Left ventricle myocardium inferior (tissue), 1 donor: ENCODE results near the gene ASL. TPM values are rescaled to one million over a fixed set of nuclear protein-coding genes. Genes with fewer than 3 reads are reported as not detected.
"Not testable (repeated sequence)": the region's sequence is repeated elsewhere in the genome, so short reads cannot be mapped to it uniquely, and the experiment has no call there.

Experiments used
- DNase-seq: peaks from one replicate; pipeline ENCODE4 v3.0.0-alpha.2; 2020
- H3K27ac ChIP-seq: fragments of 200-600 bp; replicated peaks from 2 replicates; pipeline ENCODE4 v1.8.0; 2021
- H3K27me3 ChIP-seq: fragments of 200-600 bp; 2 replicates; pipeline ENCODE4 v1.8.0; 2021; ENCODE audit warnings: low read depth
- H3K36me3 ChIP-seq: fragments of 200-600 bp; 2 replicates; pipeline ENCODE4 v1.8.0; 2021
- H3K4me1 ChIP-seq: fragments of 200-600 bp; 2 replicates; pipeline ENCODE4 v1.8.0; 2021
- H3K4me3 ChIP-seq: fragments of 200-600 bp; 2 replicates; pipeline ENCODE4 v1.8.0; 2021; ENCODE audit warnings: mild to moderate bottlenecking, moderate library complexity
- H3K9me3 ChIP-seq: fragments of 200-600 bp; replicated peaks from 2 replicates; pipeline ENCODE4 v1.8.0; 2021
- CTCF ChIP-seq: fragments of 200-600 bp; IDR thresholded peaks from 2 replicates; pipeline ENCODE4 v1.8.0; 2021; ENCODE audit warnings: antibody characterized with exemption, mild to moderate bottlenecking, borderline replicate concordance
- intact Hi-C: fragments of 100-400 bp; cut with micrococcal nuclease; formaldehyde crosslinking; loops from one replicate; pipeline ENCODE4 v1.11.0; 2022
- total RNA-seq: library from RNA; stranded (reverse); fragmentation: NEBNext Ultra II Directional; extraction: Animal tissue kit (Norgen Biotek cat#: 25700); gene quantifications from one replicate; pipeline ENCODE4 v1.2.1, GENCODE V29; 2021
- donor health status: DM: no; HTN: yes; CAD: no; lungs with severe emphysema.

ASL gene
- total RNA-seq, 1 donor from 2014 or later = 8.5 TPM

- DNase-seq = no peak
- no peak overlapping the region for H3K27ac ChIP-seq
- no peaks in the 10 kb centered on the region for H3K27me3 ChIP-seq
- TF ChIP-seq CTCF = no peak
- peaks cover 9% of the 10 kb centered on the region for H3K4me1 ChIP-seq
- no peaks in the 10 kb centered on the region for H3K9me3 ChIP-seq
- no peaks in the 10 kb centered on the region for H3K36me3 ChIP-seq
- intact Hi-C loops = no loop called here
- no peak overlapping the region for H3K4me3 ChIP-seq
These were observed 36.4 kb upstream of the ASL start for GRCh38 chr7:66039094-66039670.

- peaks cover 9% of the 10 kb centered on the region for H3K4me1 ChIP-seq
- H3K27me3 ChIP-seq = peaks cover 4% of the 10 kb centered on the region
- no peak for TF ChIP-seq CTCF
- no peaks in the 10 kb centered on the region for H3K36me3 ChIP-seq
- intact Hi-C loops = no loop called here
- peak overlapping the region; percentile 63 for H3K4me3 ChIP-seq
- DNase-seq = peak; percentile 51
- H3K27ac ChIP-seq = no peak overlapping the region
- H3K9me3 ChIP-seq = no peaks in the 10 kb centered on the region
These were observed 31.7 kb upstream of the ASL start for GRCh38 chr7:66043681-66044497.

GRCh38 chr7:66044498-66044854 is 31.1 kb upstream of the ASL start:
- H3K9me3 ChIP-seq, H3K27me3 ChIP-seq, intact Hi-C loops, DNase-seq, H3K36me3 ChIP-seq, H3K4me1 ChIP-seq, H3K27ac ChIP-seq: not testable (repeated sequence)
- H3K4me3 ChIP-seq = peak overlapping the region; percentile 63

GRCh38 chr7:66047426-66047825 is 28.2 kb upstream of the ASL start:
- intact Hi-C loops = no loop called here
- Histone ChIP-seq H3K4me3 (no peak overlapping the region), H3K27ac (no peak overlapping the region), H3K9me3 (no peaks in the 10 kb centered on the region), H3K36me3 (no peaks in the 10 kb centered on the region), H3K27me3 (peaks cover 4% of the 10 kb centered on the region), H3K4me1 (peaks cover 16% of the 10 kb centered on the region)
- TF ChIP-seq CTCF = no peak
- no peak for DNase-seq

GRCh38 chr7:66049886-66050285 is 25.7 kb upstream of the ASL start:
- H3K36me3 ChIP-seq, H3K4me3 ChIP-seq, H3K9me3 ChIP-seq, DNase-seq, intact Hi-C loops, H3K4me1 ChIP-seq, H3K27me3 ChIP-seq, H3K27ac ChIP-seq: not testable (repeated sequence)

- intact Hi-C loops = no loop called here
- DNase-seq = no peak
- H3K36me3 ChIP-seq = no peaks in the 10 kb centered on the region
- H3K27me3 ChIP-seq = no peaks in the 10 kb centered on the region
- H3K27ac ChIP-seq = peak overlapping the region; percentile 8
- H3K4me3 ChIP-seq = no peak overlapping the region
- no peaks in the 10 kb centered on the region for H3K9me3 ChIP-seq
- H3K4me1 ChIP-seq = peaks cover 7% of the 10 kb centered on the region
- TF ChIP-seq CTCF = no peak
These were observed 25.2 kb upstream of the ASL start for GRCh38 chr7:66050337-66050957.
